GM10248 (cell line): ENCODE data around the gene STAT5B.

Experiments
- CTCF ChIA-PET: fragments of 300-600 bp; sonication (Branson Sonifier 250); formaldehyde crosslinking; extraction: SDS; loops from one replicate; lab custom pipeline; 2021; ENCODE audit warnings: antibody characterized with exemption; lab: Yijun Ruan, JAX
- POLR2A ChIA-PET: fragments of 350-650 bp; sonication (Branson Sonifier 250); formaldehyde crosslinking; extraction: SDS; loops from one replicate; lab custom pipeline; 2020; ENCODE audit warnings: antibody characterized with exemption; lab: Yijun Ruan, JAX
- DNase-seq: peaks from one replicate; pipeline ENCODE4 v3.0.0; 2012; ENCODE audit errors: extremely low spot score
- TF ChIP-seq, protein P1 (sequence below): IDR thresholded peaks from 2 replicates; pipeline ENCODE4 v1.5.1; 2012; ENCODE audit warnings: mild to moderate bottlenecking, low read depth; ENCODE audit errors: extremely low read depth, missing control alignments, control extremely low read depth

STAT5B gene

DNA sequence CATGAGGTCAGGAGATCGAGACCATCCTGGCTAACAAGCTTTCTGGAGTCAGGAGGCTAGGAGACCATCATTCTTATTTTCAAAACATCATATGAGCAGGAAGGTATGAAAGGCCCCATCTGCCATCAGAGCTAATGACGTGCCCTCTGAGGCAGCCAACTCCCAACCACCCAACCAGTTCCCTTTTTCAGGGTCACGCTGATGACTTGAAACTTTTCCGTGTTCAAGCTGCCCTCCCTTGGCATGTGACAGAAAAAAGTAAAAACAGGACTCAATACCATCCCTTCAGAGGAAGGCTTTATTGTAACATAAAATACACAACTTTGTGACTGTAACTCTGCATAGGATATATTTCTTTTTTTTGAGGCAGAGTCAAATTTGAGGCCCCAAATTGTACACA is 77.3 kb downstream of the STAT5B start:
- TF ChIP-seq, protein P1, sequence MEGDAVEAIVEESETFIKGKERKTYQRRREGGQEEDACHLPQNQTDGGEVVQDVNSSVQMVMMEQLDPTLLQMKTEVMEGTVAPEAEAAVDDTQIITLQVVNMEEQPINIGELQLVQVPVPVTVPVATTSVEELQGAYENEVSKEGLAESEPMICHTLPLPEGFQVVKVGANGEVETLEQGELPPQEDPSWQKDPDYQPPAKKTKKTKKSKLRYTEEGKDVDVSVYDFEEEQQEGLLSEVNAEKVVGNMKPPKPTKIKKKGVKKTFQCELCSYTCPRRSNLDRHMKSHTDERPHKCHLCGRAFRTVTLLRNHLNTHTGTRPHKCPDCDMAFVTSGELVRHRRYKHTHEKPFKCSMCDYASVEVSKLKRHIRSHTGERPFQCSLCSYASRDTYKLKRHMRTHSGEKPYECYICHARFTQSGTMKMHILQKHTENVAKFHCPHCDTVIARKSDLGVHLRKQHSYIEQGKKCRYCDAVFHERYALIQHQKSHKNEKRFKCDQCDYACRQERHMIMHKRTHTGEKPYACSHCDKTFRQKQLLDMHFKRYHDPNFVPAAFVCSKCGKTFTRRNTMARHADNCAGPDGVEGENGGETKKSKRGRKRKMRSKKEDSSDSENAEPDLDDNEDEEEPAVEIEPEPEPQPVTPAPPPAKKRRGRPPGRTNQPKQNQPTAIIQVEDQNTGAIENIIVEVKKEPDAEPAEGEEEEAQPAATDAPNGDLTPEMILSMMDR, result no peak
- no peak for DNase-seq
- CTCF ChIA-PET, result interaction anchor here (1.0 to 2.1 kb wide), 4 partner anchors 10 to 113 kb away, joined by 3 to 9 read pairs (median 4); no protein-coding TSS in a partner anchor
- POLR2A ChIA-PET, result no interaction called here

- TF ChIP-seq, protein P1, result no peak
- DNase-seq, result no peak
- ChIA-PET POLR2A (no interaction called here), CTCF (interaction anchor here (1.6 to 4.4 kb wide), 5 partner anchors 10 to 25 kb away, joined by 4 to 27 read pairs (median 5); partner anchors contain the start of gene HCRT)
Observed at GRCh38 chr17:42197564-42198156, 78.5 kb downstream of the STAT5B start.

DNA sequence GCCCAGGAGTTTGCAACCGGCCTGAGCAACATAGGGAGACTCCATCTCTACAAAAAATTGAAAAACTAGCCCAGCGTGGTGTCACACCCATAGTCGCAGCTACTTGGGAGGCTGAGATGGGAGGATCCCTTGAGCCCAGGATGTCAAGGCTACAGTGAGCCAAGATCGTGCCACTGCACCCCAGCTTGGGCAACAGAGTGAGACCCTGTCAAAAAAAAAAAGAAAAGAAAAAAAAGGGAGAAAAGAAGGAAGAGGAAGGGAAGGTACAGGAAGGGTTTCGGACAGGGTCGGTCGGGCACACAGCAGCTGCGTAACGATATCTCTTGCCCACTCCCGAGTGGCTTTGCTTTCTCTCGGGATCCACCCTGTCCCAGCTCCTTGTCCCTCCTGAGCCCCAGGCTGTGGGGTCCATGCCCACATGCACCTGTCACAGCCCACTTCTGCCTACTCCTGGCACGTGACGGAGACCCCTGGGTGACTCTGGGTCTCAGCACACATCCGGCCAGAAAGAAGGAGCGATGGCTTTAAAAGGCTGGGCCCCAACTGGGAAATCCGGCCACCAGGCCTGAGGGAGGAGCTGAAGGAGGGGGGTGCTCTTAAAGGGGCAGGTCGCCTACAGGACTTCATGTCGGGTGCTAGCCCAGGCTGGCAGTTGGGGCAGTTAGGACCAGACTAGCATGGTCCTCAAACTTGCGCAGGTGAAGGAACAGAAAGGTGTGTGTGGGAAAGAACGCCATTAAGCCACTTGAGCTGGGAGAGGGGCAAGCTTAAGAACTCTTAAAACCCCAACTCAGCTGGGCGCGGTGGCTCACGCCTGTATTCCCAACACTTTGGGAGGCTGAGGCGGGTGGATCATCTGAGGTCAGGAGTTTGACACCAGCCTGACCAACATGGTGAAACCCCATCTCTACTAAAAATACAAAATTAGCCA is 82.0 kb downstream of the STAT5B start, which contains the start of gene GHDC:
Gene GHDC, minus strand, starts transcription at position 526 of the 931 bp plus-strand sequence. CDS start 913 bp downstream, outside the sequence.
- ChIA-PET CTCF (interaction anchor here (1.0 to 4.4 kb wide), 10 partner anchors 8 to 209 kb away, joined by 3 to 27 read pairs (median 6); partner anchors contain the start of genes HCRT, KCNH4 and NKIRAS2), POLR2A (interaction anchor here (0.5 to 0.7 kb wide), 2 partner anchors 170 to 218 kb away, joined by 3 to 6 read pairs; no protein-coding TSS in a partner anchor)
- TF ChIP-seq, protein P1, result no peak
- peak; percentile 90 for DNase-seq

GRCh38 chr17:42193216-42193968 is 82.8 kb downstream of the STAT5B start:
- no peak for DNase-seq
- TF ChIP-seq, protein P1, result no peak
- CTCF ChIA-PET, result interaction anchor here (1.0 to 4.4 kb wide), 6 partner anchors 9 to 210 kb away, joined by 3 to 27 read pairs (median 16); partner anchors contain the start of genes HCRT and KCNH4
- POLR2A ChIA-PET, result no interaction called here

- DNase-seq, result no peak
- ChIA-PET CTCF (interaction anchor here (0.7 to 2.6 kb wide), 4 partner anchors 8 to 175 kb away, joined by 3 to 26 read pairs (median 14); partner anchors contain the start of genes DNAJC7, HCRT and KCNH4), POLR2A (interaction anchor here (0.7 kb wide), 1 partner anchor 56 kb away, joined by 11 read pairs; no protein-coding TSS in a partner anchor)
- TF ChIP-seq, protein P1, result no peak
Observed at GRCh38 chr17:42192189-42193126, 83.7 kb downstream of the STAT5B start.
